Measurements from ENCODE around the gene NOTCH1.

NOTCH1 gene

GRCh38 chr9:136531186-136531903, 14.5 kb downstream of the NOTCH1 start:
- ATAC-seq (ENCODE audit: insufficient read depth, low read depth) = no peak
- H3K79me2 ChIP-seq (ENCODE audit: insufficient read depth, low read length) = peaks cover 99% of the 10 kb centered on the region
- H3K9ac ChIP-seq (ENCODE audit: low read depth, low read length) = no peak overlapping the region
- H3K4me1 ChIP-seq (ENCODE audit: insufficient read depth, low read length) = peaks cover 39% of the 10 kb centered on the region
- H3K27ac ChIP-seq (ENCODE audit: low read length) = no peak overlapping the region
- no peak overlapping the region for H3K4me3 ChIP-seq (ENCODE audit: low read depth in 1 of 2, low read length in 2 of 2)
- H4K20me1 ChIP-seq (ENCODE audit: insufficient read depth, low read length) = peaks cover 94% of the 10 kb centered on the region
- no peaks in the 10 kb centered on the region for H3K27me3 ChIP-seq (ENCODE audit: insufficient read depth, low read length, poor library complexity)
- H3K36me3 ChIP-seq (ENCODE audit: insufficient read depth, low read length) = peaks cover 82% of the 10 kb centered on the region
- no peaks in the 10 kb centered on the region for H3K9me3 ChIP-seq (ENCODE audit: insufficient read depth, low read length, severe bottlenecking)
- no peak overlapping the region for H3K4me2 ChIP-seq (ENCODE audit: insufficient read depth, low read length)
- no peak for DNase-seq
- no peak overlapping the region for H2AFZ ChIP-seq (ENCODE audit: low read depth, low read length)
- TF ChIP-seq, protein P1, sequence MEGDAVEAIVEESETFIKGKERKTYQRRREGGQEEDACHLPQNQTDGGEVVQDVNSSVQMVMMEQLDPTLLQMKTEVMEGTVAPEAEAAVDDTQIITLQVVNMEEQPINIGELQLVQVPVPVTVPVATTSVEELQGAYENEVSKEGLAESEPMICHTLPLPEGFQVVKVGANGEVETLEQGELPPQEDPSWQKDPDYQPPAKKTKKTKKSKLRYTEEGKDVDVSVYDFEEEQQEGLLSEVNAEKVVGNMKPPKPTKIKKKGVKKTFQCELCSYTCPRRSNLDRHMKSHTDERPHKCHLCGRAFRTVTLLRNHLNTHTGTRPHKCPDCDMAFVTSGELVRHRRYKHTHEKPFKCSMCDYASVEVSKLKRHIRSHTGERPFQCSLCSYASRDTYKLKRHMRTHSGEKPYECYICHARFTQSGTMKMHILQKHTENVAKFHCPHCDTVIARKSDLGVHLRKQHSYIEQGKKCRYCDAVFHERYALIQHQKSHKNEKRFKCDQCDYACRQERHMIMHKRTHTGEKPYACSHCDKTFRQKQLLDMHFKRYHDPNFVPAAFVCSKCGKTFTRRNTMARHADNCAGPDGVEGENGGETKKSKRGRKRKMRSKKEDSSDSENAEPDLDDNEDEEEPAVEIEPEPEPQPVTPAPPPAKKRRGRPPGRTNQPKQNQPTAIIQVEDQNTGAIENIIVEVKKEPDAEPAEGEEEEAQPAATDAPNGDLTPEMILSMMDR (IDR thresholded peaks at IDR 0.05; ENCODE audit: borderline replicate concordance, extremely low read depth, low read length, poor library complexity, severe bottlenecking) = no peak
- no peak for TF ChIP-seq EZH2 (IDR thresholded peaks at IDR 0.05; ENCODE audit: borderline replicate concordance, low read depth, low read length, severe bottlenecking)

- no peak for ATAC-seq (ENCODE audit: insufficient read depth, low read depth)
- Histone ChIP-seq H3K4me2 (ENCODE audit: insufficient read depth, low read length) (no peak overlapping the region), H3K4me1 (ENCODE audit: insufficient read depth, low read length) (peaks cover 39% of the 10 kb centered on the region)
These were observed 15.3 kb downstream of the NOTCH1 start for GRCh38 chr9:136530461-136531089.

DNA sequence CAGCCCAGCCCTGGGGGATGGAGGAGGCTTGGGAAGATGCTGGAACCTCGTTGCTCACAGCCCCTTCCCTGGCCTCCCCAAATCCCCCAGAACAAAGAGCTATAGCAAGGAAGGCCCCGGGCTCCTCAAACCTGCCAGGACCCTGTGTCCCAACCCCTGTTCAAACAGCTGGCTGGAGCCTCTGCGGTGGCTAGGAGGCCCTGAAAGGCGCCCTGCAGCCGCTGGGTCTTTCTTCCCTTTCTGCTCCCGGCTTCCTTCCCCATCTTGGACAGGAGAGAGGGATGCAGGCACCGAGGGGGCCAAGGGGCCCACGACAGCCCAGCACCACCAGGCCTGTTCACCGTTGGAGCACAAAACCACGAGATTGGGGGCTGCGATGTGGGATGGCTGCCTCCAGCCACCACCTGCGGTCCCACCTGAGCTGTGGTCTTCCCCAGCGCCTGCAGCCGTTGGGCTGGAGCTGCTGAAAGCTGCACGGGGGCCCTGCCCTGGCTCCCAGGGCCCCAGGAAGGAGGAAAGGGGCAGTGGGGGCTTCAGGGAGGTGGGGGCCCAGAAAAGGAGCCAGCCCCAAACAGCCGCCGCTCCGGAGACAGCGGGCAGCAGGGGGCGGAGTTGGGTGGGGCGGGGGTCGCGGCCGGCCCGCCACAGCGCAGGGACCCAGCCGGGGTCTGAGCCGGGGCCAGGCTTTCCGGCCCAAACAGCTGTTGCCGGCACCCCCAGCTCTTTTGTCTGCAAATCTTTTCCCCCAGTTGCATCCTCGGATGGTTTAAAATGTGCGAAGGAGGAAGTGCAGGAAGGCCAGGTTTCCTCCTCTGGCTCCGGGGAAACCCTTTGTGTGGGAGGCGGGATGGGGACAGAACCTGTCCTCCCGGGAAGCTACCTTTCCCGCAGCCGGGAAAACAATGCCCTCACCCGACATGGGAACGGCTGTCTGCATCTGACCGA, 16.1 kb downstream of the NOTCH1 start:
- peaks cover 36% of the 10 kb centered on the region; the same call in 1 of the 2 replicates for H3K4me1 ChIP-seq (ENCODE audit: insufficient read depth, low read length)
- no peaks in the 10 kb centered on the region for H3K9me3 ChIP-seq (ENCODE audit: insufficient read depth, low read length, severe bottlenecking)
- H4K20me1 ChIP-seq (ENCODE audit: insufficient read depth, low read length) = peaks cover 95% of the 10 kb centered on the region
- no peaks in the 10 kb centered on the region for H3K27me3 ChIP-seq (ENCODE audit: insufficient read depth, low read length, poor library complexity)
- DNase-seq = peak; percentile 75
- peak overlapping the region; percentile 50 for H3K27ac ChIP-seq (ENCODE audit: low read length)
- H2AFZ ChIP-seq (ENCODE audit: low read depth, low read length) = no peak overlapping the region
- no peak overlapping the region for H3K4me2 ChIP-seq (ENCODE audit: insufficient read depth, low read length)
- H3K36me3 ChIP-seq (ENCODE audit: insufficient read depth, low read length) = peaks cover 88% of the 10 kb centered on the region
- no peak overlapping the region for H3K4me3 ChIP-seq (ENCODE audit: low read depth in 1 of 2, low read length in 2 of 2)
- peak; percentile 62 for ATAC-seq (ENCODE audit: insufficient read depth, low read depth)
- peaks cover 99% of the 10 kb centered on the region for H3K79me2 ChIP-seq (ENCODE audit: insufficient read depth, low read length)
- H3K9ac ChIP-seq (ENCODE audit: low read depth, low read length) = no peak overlapping the region
- TF ChIP-seq, protein P1 (IDR thresholded peaks at IDR 0.05; ENCODE audit: borderline replicate concordance, extremely low read depth, low read length, poor library complexity, severe bottlenecking) = no peak
- TF ChIP-seq EZH2 (IDR thresholded peaks at IDR 0.05; ENCODE audit: borderline replicate concordance, low read depth, low read length, severe bottlenecking) = no peak

More at GRCh38 chr9:136530461-136531089, 15.3 kb downstream of the NOTCH1 start:
- Histone ChIP-seq H2AFZ (ENCODE audit: low read depth, low read length) (no peak overlapping the region), H3K27me3 (ENCODE audit: insufficient read depth, low read length, poor library complexity) (no peaks in the 10 kb centered on the region), H3K27ac (ENCODE audit: low read length) (no peak overlapping the region; the same call in 1 of the 2 replicates), H3K9ac (ENCODE audit: low read depth, low read length) (no peak overlapping the region), H3K79me2 (ENCODE audit: insufficient read depth, low read length) (peaks cover 99% of the 10 kb centered on the region), H3K4me3 (ENCODE audit: low read depth in 1 of 2, low read length in 2 of 2) (no peak overlapping the region), H4K20me1 (ENCODE audit: insufficient read depth, low read length) (peaks cover 95% of the 10 kb centered on the region), H3K9me3 (ENCODE audit: insufficient read depth, low read length, severe bottlenecking) (no peaks in the 10 kb centered on the region), H3K36me3 (ENCODE audit: insufficient read depth, low read length) (peaks cover 85% of the 10 kb centered on the region)
- DNase-seq = no peak
- TF ChIP-seq EZH2 (IDR thresholded peaks at IDR 0.05; ENCODE audit: borderline replicate concordance, low read depth, low read length, severe bottlenecking) = no peak
- TF ChIP-seq, protein P1 (IDR thresholded peaks at IDR 0.05; ENCODE audit: borderline replicate concordance, extremely low read depth, low read length, poor library complexity, severe bottlenecking) = no peak

Data from DND-41 (cell line).